Stimulated activated CD8-positive, alpha-beta memory T cell treated with anti-CD3 and anti-CD28 coated beads, Interleukin-4, amount 100 ng/mL, for 24 hours (primary cell): ENCODE data around the gene CBX2.

Experiments
- DNase-seq: peaks from one replicate; pipeline ENCODE4 v3.0.0-alpha.2; 2020; ENCODE audit warnings: low read depth

CBX2 gene

GRCh38 chr17:79777894-79778503, at the start of gene CBX2:
CBX2 (plus strand) TSS chr17:79778148; CDS start chr17:79778236, 88 bp downstream.
- peak; percentile 75 for DNase-seq

- peak; percentile 62 for DNase-seq
Observed at GRCh38 chr17:79728169-79728907, 49.6 kb upstream of the CBX2 start.

GRCh38 chr17:79728908-79729471, 49.0 kb upstream of the CBX2 start:
- no peak for DNase-seq

- no peak for DNase-seq
Observed at GRCh38 chr17:79729761-79730160, 48.2 kb upstream of the CBX2 start.

GRCh38 chr17:79730437-79730768, 47.5 kb upstream of the CBX2 start:
- no peak for DNase-seq

DNA sequence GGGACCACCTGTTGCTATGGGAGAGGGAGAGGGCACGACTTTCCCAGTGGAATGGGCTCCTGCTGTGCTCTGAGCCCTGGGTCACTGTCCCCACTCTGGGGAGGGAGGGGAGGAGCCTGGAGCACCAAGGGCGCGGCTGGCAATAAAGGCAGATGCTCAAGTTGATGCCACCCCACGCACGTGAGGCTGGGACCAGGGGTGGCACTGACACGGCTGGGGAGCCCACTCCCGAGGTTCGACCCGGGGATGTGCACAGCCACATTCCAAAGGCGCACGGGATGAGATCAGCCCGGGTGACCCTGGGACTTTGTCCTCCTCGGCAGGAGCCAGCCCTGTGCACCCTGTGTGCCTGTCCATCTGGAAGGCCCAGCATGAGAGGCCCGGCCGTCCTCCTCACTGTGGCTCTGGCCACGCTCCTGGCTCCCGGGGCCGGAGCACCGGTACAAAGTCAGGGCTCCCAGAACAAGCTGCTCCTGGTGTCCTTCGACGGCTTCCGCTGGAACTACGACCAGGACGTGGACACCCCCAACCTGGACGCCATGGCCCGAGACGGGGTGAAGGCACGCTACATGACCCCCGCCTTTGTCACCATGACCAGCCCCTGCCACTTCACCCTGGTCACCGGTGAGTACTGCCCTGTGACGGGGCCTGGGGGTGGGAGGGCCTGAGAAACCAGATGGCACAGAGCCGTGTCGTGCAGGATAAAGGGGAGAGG, 47.0 kb upstream of the CBX2 start, which contains the start of gene ENPP7:
TSS of gene ENPP7 (plus strand) at position 175 of the 715 bp plus-strand sequence. CDS start at position 372, 197 bp downstream.
- no peak for DNase-seq

DNA sequence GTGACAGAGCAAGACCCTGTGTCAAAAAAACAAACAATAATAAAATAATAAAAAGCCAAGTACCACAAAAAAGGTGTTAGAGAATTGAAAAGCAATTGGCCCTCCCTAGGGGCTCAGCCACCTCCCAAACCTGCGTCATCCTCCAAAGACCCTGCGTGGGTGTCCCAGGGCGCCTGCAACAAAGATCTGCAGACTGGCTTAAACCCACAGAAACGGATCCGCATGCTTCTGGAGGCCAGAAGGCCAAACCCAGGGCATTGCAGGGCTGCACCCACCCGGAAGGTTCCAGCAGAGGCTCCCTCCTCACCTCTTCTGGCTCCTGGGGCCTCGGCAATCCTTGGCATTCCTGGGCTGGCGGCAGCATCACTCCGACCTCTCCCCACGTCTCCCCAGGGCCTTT, 45.7 kb upstream of the CBX2 start:
- DNase-seq = no peak

DNA sequence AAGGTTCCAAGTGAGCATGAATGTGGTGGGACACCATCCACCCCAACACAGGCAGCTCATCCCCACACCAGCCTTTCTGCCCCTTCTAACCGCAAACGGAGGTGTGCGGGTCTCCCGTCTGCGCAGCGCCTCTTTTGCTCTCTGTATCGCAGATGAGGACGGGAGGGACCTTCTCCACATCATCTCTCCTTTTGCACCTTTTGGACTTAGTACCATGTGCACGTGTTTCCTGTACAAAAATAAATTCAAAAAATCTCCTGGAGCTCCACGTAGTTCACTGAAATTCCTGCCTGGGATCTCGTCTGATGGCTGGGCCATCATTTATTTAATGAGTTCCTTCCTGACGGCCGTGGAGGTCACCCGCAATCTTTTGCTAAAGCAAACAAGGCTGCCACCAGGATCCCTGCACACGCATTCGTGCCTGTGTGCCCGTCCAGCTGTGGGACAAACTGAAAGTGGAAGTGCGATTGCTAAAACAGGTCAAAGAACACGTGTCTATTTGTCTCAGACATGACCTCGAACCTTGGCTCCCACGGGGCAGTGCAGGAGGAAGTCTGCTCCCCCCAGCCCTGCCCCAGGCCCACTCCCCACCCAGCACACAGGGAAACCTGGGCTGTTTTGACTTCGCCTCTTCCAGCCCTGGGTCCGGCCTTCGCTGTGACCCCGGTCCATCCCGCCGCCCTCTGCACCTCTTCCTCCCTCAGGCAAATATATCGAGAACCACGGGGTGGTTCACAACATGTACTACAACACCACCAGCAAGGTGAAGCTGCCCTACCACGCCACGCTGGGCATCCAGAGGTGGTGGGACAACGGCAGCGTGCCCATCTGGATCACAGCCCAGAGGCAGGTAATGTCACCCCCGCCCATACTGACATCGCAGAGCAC, 44.9 kb upstream of the CBX2 start:
- DNase-seq = no peak

GRCh38 chr17:79733692-79734070, 44.3 kb upstream of the CBX2 start:
- DNase-seq = no peak

DNA sequence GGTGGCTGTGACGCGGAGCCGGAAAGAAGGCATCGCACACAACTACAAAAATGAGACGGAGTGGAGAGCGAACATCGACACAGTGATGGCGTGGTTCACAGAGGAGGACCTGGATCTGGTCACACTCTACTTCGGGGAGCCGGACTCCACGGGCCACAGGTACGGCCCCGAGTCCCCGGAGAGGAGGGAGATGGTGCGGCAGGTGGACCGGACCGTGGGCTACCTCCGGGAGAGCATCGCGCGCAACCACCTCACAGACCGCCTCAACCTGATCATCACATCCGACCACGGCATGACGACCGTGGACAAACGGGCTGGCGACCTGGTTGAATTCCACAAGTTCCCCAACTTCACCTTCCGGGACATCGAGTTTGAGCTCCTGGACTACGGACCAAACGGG, 42.9 kb upstream of the CBX2 start:
- DNase-seq = no peak

DNA sequence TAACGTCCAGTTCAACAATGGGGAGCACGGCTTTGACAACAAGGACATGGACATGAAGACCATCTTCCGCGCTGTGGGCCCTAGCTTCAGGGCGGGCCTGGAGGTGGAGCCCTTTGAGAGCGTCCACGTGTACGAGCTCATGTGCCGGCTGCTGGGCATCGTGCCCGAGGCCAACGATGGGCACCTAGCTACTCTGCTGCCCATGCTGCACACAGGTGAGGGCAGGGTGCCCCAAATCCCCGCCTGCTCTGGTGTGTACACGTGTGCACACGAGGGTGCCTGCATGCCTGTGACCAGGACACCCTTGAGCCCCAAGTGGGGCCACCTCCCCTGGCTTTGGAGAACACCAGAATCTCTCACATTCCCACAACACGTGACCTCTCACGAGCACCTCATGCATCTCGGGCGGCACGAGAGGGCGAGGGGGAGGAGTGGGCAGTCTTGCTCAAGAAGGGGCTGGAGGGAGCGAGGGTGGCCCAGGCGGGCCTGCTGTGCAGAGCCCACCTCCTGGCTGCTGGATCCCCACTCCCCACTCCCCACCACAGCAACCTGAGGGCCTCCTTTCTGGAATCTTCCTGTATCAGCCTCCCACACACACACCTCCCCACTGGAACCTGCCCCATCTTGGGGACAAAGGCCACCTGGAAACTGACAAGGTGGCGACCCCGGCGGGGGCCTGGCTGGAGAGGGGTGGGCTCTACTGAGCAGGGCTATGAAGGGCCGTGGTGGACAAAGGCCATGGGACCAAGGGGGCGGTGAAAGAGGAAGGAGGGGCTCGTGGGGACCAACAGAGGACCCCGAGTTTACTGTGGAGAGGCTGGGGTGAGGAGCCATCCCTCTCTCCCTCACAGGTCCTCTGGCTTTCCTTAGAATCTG, 40.7 kb upstream of the CBX2 start:
- DNase-seq = no peak

GRCh38 chr17:79737922-79738578, 39.9 kb upstream of the CBX2 start:
- no peak for DNase-seq

DNA sequence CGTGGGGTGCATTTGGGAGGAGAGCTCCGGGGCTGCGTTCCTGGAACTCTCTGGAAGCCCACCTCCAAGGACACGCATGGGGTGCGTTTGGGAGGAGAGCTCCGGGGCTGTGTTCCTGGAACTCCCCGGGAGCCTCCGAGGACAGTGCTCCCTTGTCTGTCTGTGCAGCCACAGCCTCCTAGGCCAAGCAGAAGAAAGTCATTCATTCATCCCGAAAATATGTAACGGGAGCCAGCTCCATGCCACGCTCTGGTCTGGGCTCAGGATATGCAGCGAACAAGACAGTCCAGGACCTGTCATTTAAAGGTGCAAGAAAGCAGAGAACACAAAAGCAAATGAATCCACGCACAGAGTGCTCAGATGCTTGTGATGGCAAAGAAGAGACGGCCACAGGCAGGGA, 39.3 kb upstream of the CBX2 start:
- no peak for DNase-seq

DNA sequence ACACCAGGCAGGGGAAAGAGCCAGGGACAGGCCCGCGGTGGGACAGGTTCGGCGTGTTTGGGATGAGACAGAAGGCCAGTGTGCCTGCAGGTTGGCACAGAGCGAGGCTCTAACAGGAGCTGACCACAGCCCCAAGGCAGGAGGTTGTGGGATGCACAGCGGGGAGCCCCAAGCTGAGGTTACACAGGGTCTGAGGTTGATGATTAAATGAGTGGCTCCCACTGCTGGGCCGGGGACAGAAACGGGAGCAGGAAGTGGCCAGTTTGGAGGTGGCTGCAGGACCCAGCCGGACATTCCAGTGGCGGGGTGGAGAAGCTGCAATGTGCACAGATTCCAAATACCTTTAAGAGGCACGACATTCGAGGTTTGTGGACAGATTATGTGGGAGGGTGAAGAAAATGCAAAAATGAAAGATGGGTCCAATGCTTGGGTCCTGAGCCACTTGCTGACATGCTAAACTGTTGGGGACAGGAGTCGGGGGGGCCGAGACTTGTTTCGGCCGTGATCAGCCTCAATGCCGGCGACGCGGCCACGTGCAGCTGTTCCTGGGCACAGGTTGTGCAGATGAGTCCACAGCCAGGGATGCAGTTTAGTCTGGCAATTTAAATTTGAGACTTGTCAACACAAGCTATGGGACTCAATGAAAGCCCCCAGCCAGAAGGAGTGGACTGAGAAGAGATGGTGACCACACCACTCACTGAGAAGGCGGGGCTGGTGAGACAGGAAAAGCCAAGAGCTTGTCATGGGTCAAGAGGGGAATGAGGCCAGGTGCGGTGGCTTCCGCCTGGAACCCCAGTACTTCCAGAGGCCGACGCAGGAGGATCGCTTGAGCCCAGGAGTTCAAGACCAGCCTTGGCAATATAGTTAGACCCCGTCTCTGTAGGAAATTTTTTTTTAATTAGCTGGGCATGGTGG, 38.5 kb upstream of the CBX2 start:
- DNase-seq = no peak

GRCh38 chr17:79740413-79740812, 37.5 kb upstream of the CBX2 start:
- DNase-seq = no peak

DNA sequence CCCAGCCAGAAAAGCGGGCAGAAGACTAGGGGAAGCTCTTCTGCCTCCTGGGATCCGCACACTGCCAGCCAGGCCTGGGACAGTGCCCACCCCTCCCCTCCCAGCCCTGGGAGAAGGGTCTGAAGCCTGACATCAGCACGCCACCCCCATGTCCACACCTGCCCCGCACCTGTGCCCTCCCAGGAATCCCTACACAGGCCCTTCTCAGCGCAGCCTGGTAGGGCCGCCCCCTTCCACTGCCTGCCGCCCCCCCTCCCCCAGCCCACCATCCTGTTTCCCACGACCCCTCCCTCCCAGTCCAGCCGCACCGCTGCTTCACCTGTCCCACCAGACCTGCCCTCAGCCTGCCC, 36.6 kb upstream of the CBX2 start:
- no peak for DNase-seq

- DNase-seq = peak; percentile 54
Observed at GRCh38 chr17:79741751-79742588, 36.0 kb upstream of the CBX2 start.

- DNase-seq = no peak
Observed at GRCh38 chr17:79742589-79742918, 35.4 kb upstream of the CBX2 start.
